GM21737 (cell line): Measurements from ENCODE around the gene VPS37C.
"Not testable (repeated sequence)": the region's sequence is repeated elsewhere in the genome, so short reads cannot be mapped to it uniquely, and the experiment has no call there.

Source experiments
- ATAC-seq: cut with Tn5 transposase; IDR thresholded peaks from one replicate; pipeline ENCODE4 v1.9.1; 2021; ENCODE audit warnings: mild to moderate bottlenecking, moderate library complexity; ENCODE audit not compliant: unreplicated experiment

Gene VPS37C

GRCh38 chr11:61161190-61162091, at the start of gene VPS37C:
Gene VPS37C (minus strand): TSS chr11:61161426. CDS start chr11:61138829, 22,597 bp downstream.
- ATAC-seq, result peak; percentile 75

GRCh38 chr11:61210629-61211028, 49.4 kb upstream of the VPS37C start:
- ATAC-seq, result not testable (repeated sequence)

GRCh38 chr11:61207636-61208310, 46.5 kb upstream of the VPS37C start:
- not testable (repeated sequence) for ATAC-seq

GRCh38 chr11:61204502-61205059, 43.4 kb upstream of the VPS37C start:
- ATAC-seq, result not testable (repeated sequence)

- ATAC-seq, result not testable (repeated sequence)
Observed at GRCh38 chr11:61203873-61204272, 42.6 kb upstream of the VPS37C start.

GRCh38 chr11:61202950-61203746, 41.9 kb upstream of the VPS37C start, which contains the start of gene PGA3:
Gene PGA3 (plus strand): TSS chr11:61203515. CDS start chr11:61203565, 50 bp downstream.
- ATAC-seq, result not testable (repeated sequence)

GRCh38 chr11:61201476-61201875, 40.2 kb upstream of the VPS37C start:
- ATAC-seq, result no peak

- no peak for ATAC-seq
Observed at GRCh38 chr11:61198948-61199523, 37.8 kb upstream of the VPS37C start.

- ATAC-seq, result no peak
Observed at GRCh38 chr11:61198361-61198760, 37.1 kb upstream of the VPS37C start.

- ATAC-seq, result no peak
Observed at GRCh38 chr11:61195719-61196118, 34.5 kb upstream of the VPS37C start.

GRCh38 chr11:61194981-61195695, 33.9 kb upstream of the VPS37C start:
- no peak for ATAC-seq

- no peak for ATAC-seq
Observed at GRCh38 chr11:61194169-61194671, 33.0 kb upstream of the VPS37C start.

- no peak for ATAC-seq
Observed at GRCh38 chr11:61193596-61193995, 32.4 kb upstream of the VPS37C start.

GRCh38 chr11:61189933-61190332, 28.7 kb upstream of the VPS37C start:
- ATAC-seq, result no peak

GRCh38 chr11:61187505-61188130, 26.4 kb upstream of the VPS37C start:
- ATAC-seq, result no peak

GRCh38 chr11:61186504-61186903, 25.3 kb upstream of the VPS37C start:
- ATAC-seq, result no peak

- ATAC-seq, result no peak
Observed at GRCh38 chr11:61183645-61184044, 22.4 kb upstream of the VPS37C start.

- no peak for ATAC-seq
Observed at GRCh38 chr11:61181489-61181888, 20.3 kb upstream of the VPS37C start.

- not testable (repeated sequence) for ATAC-seq
Observed at GRCh38 chr11:61180205-61180604, 19.0 kb upstream of the VPS37C start.
